GM12878 (cell line): ENCODE measurements around the gene DCT. TPM values are rescaled to one million over a fixed set of nuclear protein-coding genes. Genes with fewer than 3 reads are reported as not detected.

Experiments used
- ATAC-seq: fragments of 200-7000 bp; cut with Tn5 transposase; 3 replicates; pipeline ENCODE4 v1.9.1; 2020; ENCODE audit warnings: mild to moderate bottlenecking, moderate library complexity
- BruUV-seq: library from RNA; stranded (reverse); fragments of 400-500 nt; replicated peaks from 2 replicates; lab custom pipeline; 2021; lab: Mats Ljungman, UMichigan
- CTCF ChIA-PET: fragments of 300-600 bp; sonication (Branson Sonifier 250); formaldehyde crosslinking; extraction: SDS; loops from one replicate; lab custom pipeline; 2021; ENCODE audit warnings: inconsistent platforms; lab: Yijun Ruan, JAX
- POLR2A ChIA-PET: fragments of 350-600 bp; formaldehyde crosslinking; extraction: SDS; loops from one replicate; lab custom pipeline; 2021; ENCODE audit warnings: inconsistent platforms; lab: Charles Lee
- RAD21 ChIA-PET: fragments of 300-600 bp; sonication (Branson Sonifier 250); formaldehyde crosslinking; loops from one replicate; lab custom pipeline; 2023; ENCODE audit warnings: antibody characterized with exemption; ENCODE audit not compliant: unreplicated experiment; lab: Charles Lee
- SMC1A ChIA-PET: fragments of 300-600 bp; sonication (Branson Sonifier 250); formaldehyde crosslinking; loops from one replicate; lab custom pipeline; 2023; ENCODE audit not compliant: unreplicated experiment, uncharacterized antibody; lab: Charles Lee
- DNase-seq: peaks from one replicate; pipeline ENCODE4 v3.0.0-alpha.2; 2011; ENCODE audit warnings: low read depth, low spot score
- FAIRE-seq: peaks from 3 replicates; lab custom pipeline; 2011; peaks lifted over from hg19 to GRCh38; lab: Jason Lieb, UNC
- H2AFZ ChIP-seq: 2 replicates; pipeline ENCODE4 v1.6.0; 2011; ENCODE audit warnings: low read depth, low read length, control low read depth; ENCODE audit not compliant: control insufficient read depth
- H3K27ac ChIP-seq: 2 replicates; pipeline ENCODE4 v1.5.1; 2011; ENCODE audit warnings: control low read depth; ENCODE audit not compliant: control insufficient read depth, insufficient read depth
- H3K27me3 ChIP-seq, 2 experiments: replicated peaks in 1 of 2; 2 replicates each; pipeline versions ENCODE4 v1.6.0 to v1.6.1; 2011; ENCODE audit warnings: low read length in 1 of 2; ENCODE audit not compliant: control insufficient read depth in 2 of 2, insufficient read depth in 2 of 2
- H3K36me3 ChIP-seq, 2 experiments: 2 replicates each; pipeline ENCODE4 v1.5.1; 2011; ENCODE audit warnings: low read length in 1 of 2; ENCODE audit not compliant: control insufficient read depth in 2 of 2, insufficient read depth in 2 of 2
- H3K4me1 ChIP-seq: 2 replicates; pipeline ENCODE4 v1.6.1; 2011; ENCODE audit warnings: mild to moderate bottlenecking, low read length, moderate library complexity, mixed read lengths; ENCODE audit not compliant: control insufficient read depth, insufficient read depth
- H3K4me2 ChIP-seq: 2 replicates; pipeline ENCODE4 v1.6.0; 2011; ENCODE audit warnings: control low read depth; ENCODE audit not compliant: control insufficient read depth, insufficient read depth
- H3K4me3 ChIP-seq: fragments of 200-600 bp; sonication (generic); 2 replicates; pipeline ENCODE4 v1.5.1; 2016
- H3K79me2 ChIP-seq: 2 replicates; pipeline ENCODE4 v1.6.0; 2011; ENCODE audit warnings: low read length; ENCODE audit not compliant: control insufficient read depth, insufficient read depth
- H3K9ac ChIP-seq: 2 replicates; pipeline ENCODE4 v1.8.0; 2011; ENCODE audit warnings: low read length, control low read depth, mixed read lengths; ENCODE audit not compliant: control insufficient read depth, insufficient read depth
- H3K9me3 ChIP-seq: replicated peaks from 3 replicates; pipeline ENCODE4 v1.5.1; 2011; ENCODE audit warnings: mild to moderate bottlenecking, low read length; ENCODE audit not compliant: control insufficient read depth, insufficient read depth
- H4K20me1 ChIP-seq: 2 replicates; pipeline ENCODE4 v1.6.0; 2011; ENCODE audit not compliant: control insufficient read depth, insufficient read depth
- HCFC1 ChIP-seq: fragments of 150-350 bp; IDR thresholded peaks from 2 replicates; pipeline ENCODE4 v1.6.1; 2014; ENCODE audit warnings: low read length
- RAD21 ChIP-seq: IDR thresholded peaks from 2 replicates; pipeline ENCODE4 v1.6.1; 2011; ENCODE audit warnings: mild to moderate bottlenecking, low read depth, low read length, moderate library complexity; ENCODE audit not compliant: insufficient read depth
- WGBS: methylation state at CpG from one replicate; pipeline ENCODE4 v1.1.6; 2016; ENCODE audit warnings: low lambda C conversion rate; ENCODE audit not compliant: insufficient replicate concordance, insufficient coverage; ENCODE audit errors: missing lambda C conversion rate; 5-methylcytosine and 5-hydroxymethylcytosine counted together
- in situ Hi-C: fragments of 300-500 bp; cut with MboI; formaldehyde crosslinking; loops from 9 replicates; pipeline ENCODE4 v1.14.3; 2018; ENCODE audit warnings: mixed read lengths
- intact Hi-C: fragments of 100-400 bp; cut with micrococcal nuclease; formaldehyde crosslinking; loops from one replicate; pipeline ENCODE4 v1.14.2; 2022; ENCODE audit not compliant: unreplicated experiment
- polyA plus RNA-seq, 11 experiments: library from polyadenylated mRNA; depleted of rRNA in 4 of 11; unstranded in 6 of 11; stranded (reverse) in 5 of 11; fragments of >200 nt; fragmentation: Nextera tagmentation in 4 of 11; fragmentation: Illumina TruSeq in 1 of 11; extraction: Ambion mirVana in 4 of 11; extraction: Trizol in 1 of 11; gene quantifications; 1 replicate in 1 of 11; 2 replicates in 10 of 11; pipeline versions ENCODE4 v1.2.1 to v1.2.3, GENCODE V29; 2011 to 2016; ENCODE audit warnings: inconsistent platforms in 2 of 11, missing spikeins in 2 of 11, low read depth in 1 of 11
- total RNA-seq, 4 experiments: library from RNA; depleted of rRNA in 3 of 4; stranded (reverse); fragments of >200 nt in 3 of 4; fragmentation: Illumina TruSeq in 1 of 4; extraction: Trizol in 1 of 4; gene quantifications; 2 replicates each; pipeline versions ENCODE4 v1.2.1 to v1.2.3, GENCODE V29; 2013 to 2021
- TF ChIP-seq, protein P1 (sequence below): IDR thresholded peaks from 2 replicates; pipeline ENCODE4 v1.6.1; 2012; ENCODE audit warnings: low read depth, low read length, improper control_type of control experiment
- TF ChIP-seq, protein P2 (sequence below), 3 experiments: IDR thresholded peaks in 2 of 3; conservative IDR thresholded peaks in 1 of 3; 2 replicates each; pipeline ENCODE4 v1.5.1; 2011; ENCODE audit warnings: low read depth in 3 of 3, low read length in 3 of 3, mild to moderate bottlenecking in 3 of 3, control low read depth in 2 of 3, moderate library complexity in 2 of 3, inconsistent platforms in 1 of 3, mixed read lengths in 1 of 3; ENCODE audit not compliant: control insufficient read depth in 2 of 3, insufficient read depth in 1 of 3; ENCODE audit errors: extremely low read depth in 1 of 3

DCT gene
- total and polyA plus RNA-seq, 10 of the 15 experiments (the other 5 are each of a cell fraction or from before 2014, with no cell fraction given), result 0.04 to 0.29 TPM; not detected in 8

DNA sequence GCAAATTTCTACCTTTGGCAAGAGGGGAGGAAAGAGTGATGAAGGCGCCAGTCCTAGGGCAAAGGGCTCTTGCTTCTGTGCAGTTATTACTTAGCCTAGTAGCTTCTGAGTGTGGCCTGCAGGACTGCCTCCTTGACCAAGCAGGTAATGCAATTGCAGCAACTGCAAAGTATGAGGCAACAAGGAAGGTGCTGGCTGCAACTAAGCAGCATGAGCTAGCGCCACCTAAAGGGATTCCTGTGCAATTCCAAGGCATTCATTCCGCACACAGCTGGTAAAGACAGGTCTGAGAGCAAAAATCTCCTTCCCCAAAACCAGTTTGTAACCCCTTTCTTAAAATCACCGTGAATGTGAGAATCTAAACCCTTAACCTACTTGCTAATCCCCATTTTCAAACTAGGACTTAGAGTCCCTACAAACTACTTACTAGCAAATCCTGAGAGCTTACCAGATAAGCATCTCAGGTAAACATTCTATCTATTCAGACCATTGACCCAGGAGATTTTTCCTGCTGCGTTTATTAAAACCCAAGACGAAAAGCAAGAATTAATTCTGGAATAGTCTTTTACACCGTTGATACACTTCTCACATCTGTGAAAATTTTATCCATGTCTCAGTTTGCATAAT, 62.9 kb downstream of the DCT start:
- no peaks in the 10 kb centered on the region for H3K36me3 ChIP-seq
- no TSS peak for BruUV-seq
- no peak for FAIRE-seq
- H4K20me1 ChIP-seq, result no peaks in the 10 kb centered on the region
- RAD21 ChIA-PET, result interaction anchor here (0.6 to 2.3 kb wide), 3 partner anchors 12 to 203 kb away, joined by 3 to 5 read pairs (median 3); no protein-coding TSS in a partner anchor
- H3K4me2 ChIP-seq, result no peak overlapping the region
- H3K9me3 ChIP-seq, result no peaks in the 10 kb centered on the region
- intact Hi-C loops (no loop called here), in situ Hi-C loops (no loop called here)
- H2AFZ ChIP-seq, result no peak overlapping the region
- peak; percentile 52 for ATAC-seq
- SMC1A ChIA-PET, result interaction anchor here (1.0 to 2.3 kb wide), 2 partner anchors 12 to 201 kb away, joined by 4 to 8 read pairs; no protein-coding TSS in a partner anchor
- CTCF ChIA-PET, result interaction anchor here (0.7 to 1.7 kb wide), 4 partner anchors 10 to 877 kb away, joined by 3 to 9 read pairs (median 6); no protein-coding TSS in a partner anchor
- TF ChIP-seq, protein P1, sequence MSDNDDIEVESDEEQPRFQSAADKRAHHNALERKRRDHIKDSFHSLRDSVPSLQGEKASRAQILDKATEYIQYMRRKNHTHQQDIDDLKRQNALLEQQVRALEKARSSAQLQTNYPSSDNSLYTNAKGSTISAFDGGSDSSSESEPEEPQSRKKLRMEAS, result no peak
- peak; percentile 38 for TF ChIP-seq RAD21
- TF ChIP-seq, protein P2, sequence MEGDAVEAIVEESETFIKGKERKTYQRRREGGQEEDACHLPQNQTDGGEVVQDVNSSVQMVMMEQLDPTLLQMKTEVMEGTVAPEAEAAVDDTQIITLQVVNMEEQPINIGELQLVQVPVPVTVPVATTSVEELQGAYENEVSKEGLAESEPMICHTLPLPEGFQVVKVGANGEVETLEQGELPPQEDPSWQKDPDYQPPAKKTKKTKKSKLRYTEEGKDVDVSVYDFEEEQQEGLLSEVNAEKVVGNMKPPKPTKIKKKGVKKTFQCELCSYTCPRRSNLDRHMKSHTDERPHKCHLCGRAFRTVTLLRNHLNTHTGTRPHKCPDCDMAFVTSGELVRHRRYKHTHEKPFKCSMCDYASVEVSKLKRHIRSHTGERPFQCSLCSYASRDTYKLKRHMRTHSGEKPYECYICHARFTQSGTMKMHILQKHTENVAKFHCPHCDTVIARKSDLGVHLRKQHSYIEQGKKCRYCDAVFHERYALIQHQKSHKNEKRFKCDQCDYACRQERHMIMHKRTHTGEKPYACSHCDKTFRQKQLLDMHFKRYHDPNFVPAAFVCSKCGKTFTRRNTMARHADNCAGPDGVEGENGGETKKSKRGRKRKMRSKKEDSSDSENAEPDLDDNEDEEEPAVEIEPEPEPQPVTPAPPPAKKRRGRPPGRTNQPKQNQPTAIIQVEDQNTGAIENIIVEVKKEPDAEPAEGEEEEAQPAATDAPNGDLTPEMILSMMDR (IDR thresholded peaks at IDR 0.05 in 2 of 3, conservative IDR thresholded peaks at IDR 0.05 in 1 of 3; ENCODE audit: control insufficient read depth in 2 of 3, extremely low read depth in 1 of 3, insufficient read depth in 1 of 3, low read depth in 3 of 3, low read length in 3 of 3), result peak; percentile 34 to 60 (median 43); a peak in 4 of 6 replicates
- TF ChIP-seq HCFC1, result no peak
- no peak overlapping the region for H3K27ac ChIP-seq
- no peak overlapping the region for H3K9ac ChIP-seq
- H3K79me2 ChIP-seq, result no peaks in the 10 kb centered on the region
- no peaks in the 10 kb centered on the region for H3K27me3 ChIP-seq
- WGBS, result 36% methylated on average over 7 of the region's 7 CpGs
- H3K4me3 ChIP-seq, result no peak overlapping the region
- no peak for DNase-seq
- POLR2A ChIA-PET, result no interaction called here
- H3K4me1 ChIP-seq, result no peaks in the 10 kb centered on the region
